ENCODE data around the gene AK6.
A peak's percentile ranks its signal among the peaks of the same experiment; 100 is the strongest.
"Not testable (repeated sequence)": the region's sequence is repeated elsewhere in the genome, so short reads cannot be mapped to it uniquely, and the experiment has no call there.

The AK6 gene

DNA sequence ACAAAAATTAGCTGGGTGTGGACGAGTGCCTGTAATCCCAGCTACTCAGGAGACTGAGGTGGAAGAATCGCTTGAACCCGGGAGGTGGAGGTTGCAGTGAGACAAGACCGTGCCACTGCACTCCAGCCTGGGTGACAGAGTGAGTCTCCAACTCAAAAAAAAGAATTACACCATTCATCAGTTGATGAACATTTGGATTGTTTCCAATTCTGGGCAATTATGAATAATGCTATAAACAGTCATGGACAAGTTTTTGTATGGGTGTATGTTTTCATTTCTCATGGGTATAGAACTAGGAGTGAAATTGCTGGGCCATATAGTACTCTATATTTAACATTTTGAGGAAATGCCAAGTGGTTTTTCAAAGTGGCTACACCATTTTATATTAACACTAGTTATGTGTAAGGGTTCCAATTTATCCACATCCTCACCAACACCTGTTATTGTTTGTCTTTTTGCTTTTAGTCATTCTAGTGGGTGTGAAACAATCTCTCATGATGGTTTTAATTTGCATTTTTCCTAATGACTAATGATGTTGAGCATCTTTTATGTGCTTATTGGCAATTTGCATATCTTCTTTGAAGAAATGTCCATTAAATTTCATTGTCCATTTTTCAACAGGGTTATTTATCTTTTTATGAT is 27.7 kb downstream of the AK6 start:
- no peaks in the 10 kb centered on the region for H3K36me3 ChIP-seq (ENCODE audit: control insufficient read depth, insufficient read depth, low read length)

DNA sequence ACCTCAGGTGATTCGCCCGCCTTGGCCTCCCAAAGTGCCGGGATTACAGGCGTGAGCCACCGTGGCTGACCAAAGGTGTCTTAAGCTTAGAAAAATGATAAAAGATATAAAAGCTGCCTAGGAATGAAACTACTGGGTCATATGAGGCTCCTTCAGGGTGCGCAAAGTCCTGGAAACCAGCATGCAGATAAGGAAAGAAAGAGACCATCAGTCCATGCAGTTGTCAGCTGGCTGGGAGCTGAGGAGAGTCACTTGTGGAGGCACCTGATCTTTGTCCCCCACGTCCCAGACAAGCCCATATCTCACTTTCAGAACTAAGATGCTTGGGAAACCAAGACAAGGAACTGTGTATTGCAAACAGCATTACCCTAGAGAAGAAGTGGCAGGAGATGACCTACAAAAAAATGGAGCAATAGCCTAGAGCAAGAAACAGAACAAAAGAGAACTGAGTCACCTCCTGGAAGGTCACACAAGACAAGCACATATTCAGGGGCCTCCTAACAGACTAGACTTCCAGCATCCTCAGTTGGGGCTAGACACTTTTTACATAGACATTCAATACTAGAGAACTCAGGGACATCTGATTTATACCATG is 33.9 kb downstream of the AK6 start:
- peaks cover 2% of the 10 kb centered on the region for H3K4me1 ChIP-seq (ENCODE audit: control insufficient read depth, insufficient read depth, low read length, poor library complexity, severe bottlenecking)
- no peak for DNase-seq
- H3K4me3 ChIP-seq (ENCODE audit: insufficient read depth, low read depth, low read length, poor library complexity, severe bottlenecking) = no peak overlapping the region
- H3K36me3 ChIP-seq (ENCODE audit: control insufficient read depth, insufficient read depth, low read length) = no peaks in the 10 kb centered on the region
- H3K27me3 ChIP-seq (replicated peaks; ENCODE audit: control insufficient read depth, insufficient read depth, low read length, poor library complexity, severe bottlenecking) = no peaks in the 10 kb centered on the region
- H3K27ac ChIP-seq (ENCODE audit: insufficient read depth, low read length, poor library complexity, severe bottlenecking) = no peak overlapping the region
- no peaks in the 10 kb centered on the region for H3K9me3 ChIP-seq (ENCODE audit: control insufficient read depth, low read length)

More for the DNA sequence above, 27.7 kb downstream of the AK6 start:
- no peak overlapping the region for H3K27ac ChIP-seq (ENCODE audit: insufficient read depth, low read length, poor library complexity, severe bottlenecking)
- no peaks in the 10 kb centered on the region for H3K27me3 ChIP-seq (replicated peaks; ENCODE audit: control insufficient read depth, insufficient read depth, low read length, poor library complexity, severe bottlenecking)
- no peak overlapping the region for H3K4me3 ChIP-seq (ENCODE audit: insufficient read depth, low read depth, low read length, poor library complexity, severe bottlenecking)
- no peaks in the 10 kb centered on the region for H3K9me3 ChIP-seq (ENCODE audit: control insufficient read depth, low read length)
- DNase-seq = no peak
- H3K4me1 ChIP-seq (ENCODE audit: control insufficient read depth, insufficient read depth, low read length, poor library complexity, severe bottlenecking) = no peaks in the 10 kb centered on the region

GRCh38 chr5:69334793-69335268 is 34.5 kb downstream of the AK6 start:
- DNase-seq = peak; percentile 44 to 61 (median 48)

DNA sequence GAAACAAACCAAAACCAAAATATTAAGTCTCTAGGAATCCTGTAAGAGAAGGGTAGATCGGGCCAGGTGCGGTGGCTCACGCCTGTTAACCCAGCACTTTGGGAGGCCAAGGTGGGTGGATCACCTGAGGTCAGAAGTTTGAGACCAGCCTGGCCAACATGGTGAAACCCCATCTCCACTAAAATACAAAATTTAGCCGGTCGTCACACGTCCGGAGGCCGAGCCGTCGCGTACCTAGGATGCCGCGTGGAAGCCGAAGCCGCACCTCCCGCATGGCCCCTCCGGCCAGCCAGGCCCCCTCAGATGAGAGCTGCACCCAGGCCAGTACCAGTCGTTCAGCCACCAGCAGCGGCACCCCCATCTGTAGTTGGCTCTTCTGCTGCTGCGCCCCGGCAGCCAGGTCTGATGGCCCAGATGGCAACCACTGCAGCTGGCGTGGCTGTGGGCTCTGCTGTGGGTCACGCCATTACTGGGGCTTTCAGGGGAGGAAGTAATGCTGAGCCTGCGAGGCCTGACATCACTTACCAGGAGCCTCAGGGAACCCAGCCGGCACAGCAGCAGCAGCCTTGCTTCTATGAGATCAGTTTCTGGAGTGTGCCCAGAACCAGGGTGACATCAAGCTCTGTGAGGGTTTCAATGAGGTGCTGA is 35.5 kb downstream of the AK6 start:
- H3K9me3 ChIP-seq (ENCODE audit: control insufficient read depth, low read length); H3K27me3 ChIP-seq (replicated peaks; ENCODE audit: control insufficient read depth, insufficient read depth, low read length, poor library complexity, severe bottlenecking); H3K27ac ChIP-seq (ENCODE audit: insufficient read depth, low read length, poor library complexity, severe bottlenecking); H3K4me1 ChIP-seq (ENCODE audit: control insufficient read depth, insufficient read depth, low read length, poor library complexity, severe bottlenecking); H3K36me3 ChIP-seq (ENCODE audit: control insufficient read depth, insufficient read depth, low read length); DNase-seq; H3K4me3 ChIP-seq (ENCODE audit: insufficient read depth, low read depth, low read length, poor library complexity, severe bottlenecking): not testable (repeated sequence)

More at GRCh38 chr5:69334793-69335268, 34.5 kb downstream of the AK6 start:
- Histone ChIP-seq H3K36me3 (ENCODE audit: control insufficient read depth, insufficient read depth, low read length) (no peaks in the 10 kb centered on the region), H3K9me3 (ENCODE audit: control insufficient read depth, low read length) (no peaks in the 10 kb centered on the region), H3K4me1 (ENCODE audit: control insufficient read depth, insufficient read depth, low read length, poor library complexity, severe bottlenecking) (peaks cover 2% of the 10 kb centered on the region), H3K4me3 (ENCODE audit: insufficient read depth, low read depth, low read length, poor library complexity, severe bottlenecking) (no peak overlapping the region), H3K27me3 (replicated peaks; ENCODE audit: control insufficient read depth, insufficient read depth, low read length, poor library complexity, severe bottlenecking) (no peaks in the 10 kb centered on the region), H3K27ac (ENCODE audit: insufficient read depth, low read length, poor library complexity, severe bottlenecking) (no peak overlapping the region)

DNA sequence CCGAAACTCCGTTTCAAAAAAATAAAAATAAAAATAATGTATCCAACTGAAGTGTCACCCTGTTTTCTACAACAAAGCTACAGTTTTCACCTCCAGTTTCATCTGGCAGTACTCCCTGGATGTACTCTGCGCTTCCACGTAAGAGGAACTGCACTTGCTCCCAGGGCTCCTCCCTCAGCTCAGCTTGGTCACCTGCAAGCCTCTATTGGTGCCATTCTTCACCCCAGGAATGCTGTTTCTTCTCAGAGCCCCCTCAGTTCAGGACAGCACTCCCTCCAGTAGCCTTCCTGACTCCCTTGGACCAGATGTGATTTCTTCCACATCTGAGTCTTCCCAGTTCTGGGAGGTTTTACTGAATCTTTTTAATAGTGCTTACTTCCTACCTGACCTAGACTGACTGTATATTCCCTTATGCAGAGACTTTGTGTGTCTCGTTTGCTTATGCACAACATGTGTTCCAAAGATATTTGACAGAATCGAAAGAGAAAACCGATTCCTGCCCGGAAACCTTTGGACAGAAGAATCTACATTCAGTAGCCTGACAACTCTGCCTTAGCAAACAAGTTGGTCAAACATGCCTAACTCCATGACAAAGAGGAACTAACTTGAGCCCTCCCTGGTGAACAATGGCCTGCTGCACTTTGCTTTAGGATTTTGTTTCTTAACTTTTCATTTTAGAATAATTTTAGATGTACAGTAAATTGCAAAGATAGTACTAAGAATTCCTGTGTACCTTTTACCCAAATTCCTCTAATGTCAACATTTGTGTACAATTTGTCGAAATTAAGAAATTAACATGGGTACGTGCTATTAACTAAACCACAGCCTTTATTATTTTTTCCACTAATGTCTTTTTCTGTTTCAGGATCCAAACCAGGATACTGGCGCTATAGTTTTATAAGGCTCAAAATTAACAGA is 37.5 kb downstream of the AK6 start:
- peak overlapping the region; percentile 62 for H3K27ac ChIP-seq (ENCODE audit: insufficient read depth, low read length, poor library complexity, severe bottlenecking)
- H3K9me3 ChIP-seq (ENCODE audit: control insufficient read depth, low read length) = no peaks in the 10 kb centered on the region
- H3K4me1 ChIP-seq (ENCODE audit: control insufficient read depth, insufficient read depth, low read length, poor library complexity, severe bottlenecking) = peaks cover 2% of the 10 kb centered on the region
- H3K27me3 ChIP-seq (replicated peaks; ENCODE audit: control insufficient read depth, insufficient read depth, low read length, poor library complexity, severe bottlenecking) = no peaks in the 10 kb centered on the region
- DNase-seq = no peak
- peak overlapping the region; percentile 66 for H3K4me3 ChIP-seq (ENCODE audit: insufficient read depth, low read depth, low read length, poor library complexity, severe bottlenecking)
- H3K36me3 ChIP-seq (ENCODE audit: control insufficient read depth, insufficient read depth, low read length) = no peaks in the 10 kb centered on the region

DNA sequence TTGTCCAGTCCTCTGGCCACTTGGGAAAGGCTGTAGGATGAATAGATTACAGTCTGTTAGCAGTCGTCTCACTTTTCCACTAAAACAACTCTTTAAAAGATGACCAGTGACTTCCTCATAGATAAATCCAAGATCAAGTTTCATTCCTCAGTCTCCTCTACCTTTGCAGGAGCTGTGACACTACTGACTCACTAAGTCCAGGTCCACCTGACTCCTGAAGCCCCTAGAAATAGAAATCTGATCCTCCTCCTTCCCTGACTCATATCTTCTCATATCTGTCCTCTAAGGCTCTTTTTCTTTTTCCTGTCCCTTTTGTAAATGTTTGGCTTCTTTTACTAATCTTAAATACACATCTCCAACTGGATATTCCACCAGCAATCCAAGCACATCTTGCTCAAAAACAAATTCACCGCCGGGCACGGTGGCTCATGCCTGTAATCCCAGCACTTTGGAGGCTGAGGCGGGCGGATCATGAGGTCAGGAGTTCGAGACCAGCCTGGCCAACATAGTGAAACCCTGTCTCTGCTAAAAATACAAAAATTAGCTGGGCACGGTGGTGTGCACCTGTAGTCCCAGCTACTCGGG is 39.3 kb downstream of the AK6 start:
- Histone ChIP-seq H3K27ac (ENCODE audit: insufficient read depth, low read length, poor library complexity, severe bottlenecking) (no peak overlapping the region), H3K27me3 (replicated peaks; ENCODE audit: control insufficient read depth, insufficient read depth, low read length, poor library complexity, severe bottlenecking) (no peaks in the 10 kb centered on the region), H3K4me3 (ENCODE audit: insufficient read depth, low read depth, low read length, poor library complexity, severe bottlenecking) (no peak overlapping the region), H3K9me3 (ENCODE audit: control insufficient read depth, low read length) (no peaks in the 10 kb centered on the region), H3K36me3 (ENCODE audit: control insufficient read depth, insufficient read depth, low read length) (no peaks in the 10 kb centered on the region), H3K4me1 (ENCODE audit: control insufficient read depth, insufficient read depth, low read length, poor library complexity, severe bottlenecking) (peaks cover 2% of the 10 kb centered on the region)
- DNase-seq = no peak

- Histone ChIP-seq H3K4me3 (ENCODE audit: insufficient read depth, low read depth, low read length, poor library complexity, severe bottlenecking) (no peak overlapping the region), H3K4me1 (ENCODE audit: control insufficient read depth, insufficient read depth, low read length, poor library complexity, severe bottlenecking) (no peaks in the 10 kb centered on the region), H3K27me3 (replicated peaks; ENCODE audit: control insufficient read depth, insufficient read depth, low read length, poor library complexity, severe bottlenecking) (no peaks in the 10 kb centered on the region), H3K27ac (ENCODE audit: insufficient read depth, low read length, poor library complexity, severe bottlenecking) (no peak overlapping the region), H3K9me3 (ENCODE audit: control insufficient read depth, low read length) (no peaks in the 10 kb centered on the region), H3K36me3 (ENCODE audit: control insufficient read depth, insufficient read depth, low read length) (no peaks in the 10 kb centered on the region)
- DNase-seq = no peak
Observed at GRCh38 chr5:69326365-69326764, 43.0 kb downstream of the AK6 start.

DNA sequence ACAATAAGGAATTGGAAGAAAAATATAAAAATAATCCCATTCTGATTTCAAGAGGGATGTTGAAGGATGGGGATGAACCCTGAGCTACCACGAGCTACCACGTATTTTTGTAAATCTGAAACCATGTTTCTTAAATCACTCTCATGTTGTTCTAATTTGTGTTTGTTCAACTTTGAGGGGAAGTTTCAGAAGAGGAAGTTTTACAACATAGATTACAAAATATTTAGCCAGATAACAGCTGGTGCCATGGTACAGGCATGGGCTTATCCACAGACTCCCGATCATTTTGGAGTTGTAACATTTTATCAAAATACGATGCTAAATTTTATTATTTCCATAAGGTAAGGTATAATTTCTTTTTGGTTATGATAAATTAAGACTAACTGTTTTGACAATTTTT is 51.9 kb downstream of the AK6 start:
- H3K27me3 ChIP-seq (replicated peaks; ENCODE audit: control insufficient read depth, insufficient read depth, low read length, poor library complexity, severe bottlenecking) = no peaks in the 10 kb centered on the region
- no peaks in the 10 kb centered on the region for H3K4me1 ChIP-seq (ENCODE audit: control insufficient read depth, insufficient read depth, low read length, poor library complexity, severe bottlenecking)
- no peaks in the 10 kb centered on the region for H3K9me3 ChIP-seq (ENCODE audit: control insufficient read depth, low read length)
- no peak overlapping the region for H3K27ac ChIP-seq (ENCODE audit: insufficient read depth, low read length, poor library complexity, severe bottlenecking)
- DNase-seq = no peak
- no peak overlapping the region for H3K4me3 ChIP-seq (ENCODE audit: insufficient read depth, low read depth, low read length, poor library complexity, severe bottlenecking)
- peaks cover 8% of the 10 kb centered on the region for H3K36me3 ChIP-seq (ENCODE audit: control insufficient read depth, insufficient read depth, low read length)

- Histone ChIP-seq H3K4me3 (ENCODE audit: insufficient read depth, low read depth, low read length, poor library complexity, severe bottlenecking) (no peak overlapping the region), H3K27ac (ENCODE audit: insufficient read depth, low read length, poor library complexity, severe bottlenecking) (no peak overlapping the region), H3K36me3 (ENCODE audit: control insufficient read depth, insufficient read depth, low read length) (peaks cover 8% of the 10 kb centered on the region), H3K4me1 (ENCODE audit: control insufficient read depth, insufficient read depth, low read length, poor library complexity, severe bottlenecking) (no peaks in the 10 kb centered on the region), H3K9me3 (ENCODE audit: control insufficient read depth, low read length) (no peaks in the 10 kb centered on the region), H3K27me3 (replicated peaks; ENCODE audit: control insufficient read depth, insufficient read depth, low read length, poor library complexity, severe bottlenecking) (no peaks in the 10 kb centered on the region)
- DNase-seq = no peak
Observed at GRCh38 chr5:69315972-69316371, 53.3 kb downstream of the AK6 start.

Measured in effector memory CD4-positive, alpha-beta T cell (primary cell).